ENCODE results near the gene GCA.

- TF ChIP-seq BRF2 (CRISPR knock-in tag; IDR thresholded peaks at IDR 0.05) (no peak), ELF3 (CRISPR knock-in tag; IDR thresholded peaks at IDR 0.05) (no peak), SETDB1 (CRISPR knock-in tag; IDR thresholded peaks at IDR 0.05; ENCODE audit: borderline replicate concordance) (no peak), MED1 (CRISPR knock-in tag; IDR thresholded peaks at IDR 0.05) (no peak), EHMT2 (IDR thresholded peaks at IDR 0.05; ENCODE audit: borderline replicate concordance, low read depth, low read length) (no peak), NFKBIZ (CRISPR knock-in tag; IDR thresholded peaks at IDR 0.05) (no peak)
- TF ChIP-seq, protein P1, sequence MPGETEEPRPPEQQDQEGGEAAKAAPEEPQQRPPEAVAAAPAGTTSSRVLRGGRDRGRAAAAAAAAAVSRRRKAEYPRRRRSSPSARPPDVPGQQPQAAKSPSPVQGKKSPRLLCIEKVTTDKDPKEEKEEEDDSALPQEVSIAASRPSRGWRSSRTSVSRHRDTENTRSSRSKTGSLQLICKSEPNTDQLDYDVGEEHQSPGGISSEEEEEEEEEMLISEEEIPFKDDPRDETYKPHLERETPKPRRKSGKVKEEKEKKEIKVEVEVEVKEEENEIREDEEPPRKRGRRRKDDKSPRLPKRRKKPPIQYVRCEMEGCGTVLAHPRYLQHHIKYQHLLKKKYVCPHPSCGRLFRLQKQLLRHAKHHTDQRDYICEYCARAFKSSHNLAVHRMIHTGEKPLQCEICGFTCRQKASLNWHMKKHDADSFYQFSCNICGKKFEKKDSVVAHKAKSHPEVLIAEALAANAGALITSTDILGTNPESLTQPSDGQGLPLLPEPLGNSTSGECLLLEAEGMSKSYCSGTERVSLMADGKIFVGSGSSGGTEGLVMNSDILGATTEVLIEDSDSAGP (CRISPR knock-in tag; IDR thresholded peaks at IDR 0.05; ENCODE audit: borderline replicate concordance) = no peak
- TF ChIP-seq, protein P2, sequence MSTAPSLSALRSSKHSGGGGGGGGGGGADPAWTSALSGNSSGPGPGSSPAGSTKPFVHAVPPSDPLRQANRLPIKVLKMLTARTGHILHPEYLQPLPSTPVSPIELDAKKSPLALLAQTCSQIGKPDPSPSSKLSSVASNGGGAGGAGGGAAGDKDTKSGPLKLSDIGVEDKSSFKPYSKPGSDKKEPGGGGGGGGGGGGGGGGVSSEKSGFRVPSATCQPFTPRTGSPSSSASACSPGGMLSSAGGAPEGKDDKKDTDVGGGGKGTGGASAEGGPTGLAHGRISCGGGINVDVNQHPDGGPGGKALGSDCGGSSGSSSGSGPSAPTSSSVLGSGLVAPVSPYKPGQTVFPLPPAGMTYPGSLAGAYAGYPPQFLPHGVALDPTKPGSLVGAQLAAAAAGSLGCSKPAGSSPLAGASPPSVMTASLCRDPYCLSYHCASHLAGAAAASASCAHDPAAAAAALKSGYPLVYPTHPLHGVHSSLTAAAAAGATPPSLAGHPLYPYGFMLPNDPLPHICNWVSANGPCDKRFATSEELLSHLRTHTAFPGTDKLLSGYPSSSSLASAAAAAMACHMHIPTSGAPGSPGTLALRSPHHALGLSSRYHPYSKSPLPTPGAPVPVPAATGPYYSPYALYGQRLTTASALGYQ (CRISPR knock-in tag; IDR thresholded peaks at IDR 0.05) = no peak
These were observed 6.1 kb upstream of the GCA start for GRCh38 chr2:162337868-162338267.
